GM18858 (cell line): Measurements from ENCODE around the gene PPP2R1B.
"Not testable (repeated sequence)": the region's sequence is repeated elsewhere in the genome, so short reads cannot be mapped to it uniquely, and the experiment has no call there.

Experiments used
- ATAC-seq: cut with Tn5 transposase; IDR thresholded peaks from one replicate; pipeline ENCODE4 v1.9.1; 2021; ENCODE audit not compliant: unreplicated experiment

Gene PPP2R1B

DNA sequence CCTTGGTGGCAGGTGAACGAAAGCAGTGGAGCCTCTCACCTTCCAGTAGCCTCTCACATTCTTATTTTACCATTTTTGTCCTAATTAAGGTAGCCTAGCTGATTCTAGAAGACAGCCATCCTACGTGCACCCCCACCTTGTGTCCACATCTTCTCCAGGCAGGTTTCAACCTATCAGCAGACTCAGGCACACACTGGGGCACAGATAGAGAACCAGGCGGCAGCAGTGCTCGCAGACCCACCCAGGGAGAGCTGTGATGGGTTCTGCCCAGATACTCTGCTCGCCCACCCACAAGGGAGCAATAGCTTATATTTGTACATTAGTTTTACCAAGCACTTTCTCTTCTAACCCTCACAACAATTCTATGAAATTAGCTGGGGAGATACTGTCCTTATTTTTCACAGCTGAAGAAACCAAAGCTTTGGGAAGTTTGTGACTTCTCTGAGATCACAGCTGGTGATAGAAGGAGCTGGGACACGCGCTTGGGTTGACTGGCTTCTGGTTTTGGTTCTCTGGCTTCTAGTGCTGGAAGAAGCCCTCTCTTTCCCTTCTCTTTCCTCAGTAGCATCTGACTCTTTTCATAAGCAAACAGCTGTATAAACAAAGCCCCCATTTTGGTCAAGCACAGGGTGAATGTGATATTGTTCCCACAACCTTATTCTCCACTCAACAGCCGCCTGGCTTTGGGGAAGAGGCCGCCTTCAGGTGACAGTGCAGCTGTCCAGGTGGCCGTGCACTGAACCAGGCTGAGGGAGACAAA, 36.9 kb downstream of the PPP2R1B start:
- no peak for ATAC-seq

DNA sequence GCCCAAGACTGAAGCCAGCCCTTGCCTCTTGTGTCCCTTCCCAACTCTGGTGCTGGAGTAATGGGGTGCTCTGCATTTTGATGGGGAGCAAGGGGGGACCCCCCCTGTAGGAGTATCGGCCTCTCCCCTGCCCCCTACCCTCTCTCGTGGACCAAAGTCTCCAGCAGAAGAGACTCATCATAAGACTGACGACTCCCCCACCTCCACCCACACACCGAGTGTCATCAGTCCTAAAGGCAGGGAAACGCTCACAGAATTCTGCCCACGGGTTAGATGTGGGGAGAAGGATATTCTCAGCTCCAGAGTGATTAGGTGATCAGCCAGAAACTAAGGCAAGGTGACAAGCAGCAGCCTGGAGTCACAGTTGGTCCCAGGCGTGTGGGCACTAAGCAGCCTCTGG, 38.8 kb downstream of the PPP2R1B start:
- ATAC-seq, result no peak

DNA sequence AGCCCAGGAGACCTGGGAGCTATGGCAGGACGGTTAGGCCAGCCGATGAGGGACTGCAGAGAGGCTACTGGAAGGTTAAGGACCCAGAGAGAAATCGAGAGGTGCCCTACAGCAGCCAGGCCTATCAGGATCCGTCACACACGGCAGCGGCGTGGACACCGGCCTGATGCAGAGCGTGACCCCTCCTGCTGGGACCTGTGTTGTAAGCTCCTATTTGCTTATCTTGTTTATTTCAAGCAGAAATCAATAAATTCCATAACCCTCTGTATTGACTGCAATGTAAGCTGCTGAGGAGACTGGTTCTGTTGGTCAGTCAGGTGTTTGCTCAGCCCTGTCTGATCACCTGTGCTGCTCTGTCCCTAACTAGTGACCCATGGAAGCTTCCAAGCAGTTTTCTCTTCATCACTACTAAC, 39.9 kb downstream of the PPP2R1B start:
- ATAC-seq, result no peak

DNA sequence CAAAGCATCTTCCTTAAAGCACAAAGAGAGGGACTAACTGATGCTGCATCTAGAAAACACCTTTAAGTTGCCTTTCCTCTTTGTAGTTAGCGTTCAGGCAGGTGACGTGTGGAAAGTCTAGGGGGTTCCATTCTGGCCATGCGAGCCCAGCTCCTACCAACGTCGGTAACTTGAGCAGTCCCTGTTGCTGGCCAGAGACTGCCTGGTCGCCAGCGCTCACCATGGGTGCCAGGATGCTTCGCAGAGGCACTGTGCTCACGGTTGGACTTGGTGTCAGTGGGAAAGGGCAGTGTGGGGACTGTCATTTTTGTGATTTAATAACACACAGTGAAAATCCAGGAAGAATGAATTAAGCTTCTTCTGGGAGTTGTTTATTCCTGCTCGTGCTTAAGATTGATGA, 40.6 kb downstream of the PPP2R1B start:
- ATAC-seq, result no peak

DNA sequence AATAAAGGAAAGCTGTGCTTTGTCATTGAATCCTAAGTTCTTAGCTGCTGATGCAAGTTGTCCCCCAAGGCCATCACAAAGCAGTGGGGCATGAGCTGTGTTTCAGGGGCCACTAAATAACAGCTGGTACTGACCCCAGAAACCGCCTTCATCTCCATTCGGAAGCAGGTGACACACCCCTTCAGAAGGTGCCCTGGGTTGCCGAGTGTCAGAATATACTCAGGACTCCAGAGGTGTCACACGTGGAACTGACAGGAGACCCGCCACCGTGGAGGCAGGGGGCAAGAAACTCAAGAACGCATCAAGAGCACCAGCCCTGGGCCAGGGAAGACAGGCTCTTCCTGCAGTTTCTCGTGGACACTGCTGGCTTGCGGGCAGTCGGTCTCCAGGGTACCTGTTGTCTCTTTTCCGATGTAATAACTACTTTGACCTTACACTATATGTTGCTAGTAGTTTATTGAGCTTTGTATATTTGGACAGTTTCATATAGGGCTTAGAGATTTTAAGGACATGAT, 41.5 kb downstream of the PPP2R1B start:
- ATAC-seq, result no peak

DNA sequence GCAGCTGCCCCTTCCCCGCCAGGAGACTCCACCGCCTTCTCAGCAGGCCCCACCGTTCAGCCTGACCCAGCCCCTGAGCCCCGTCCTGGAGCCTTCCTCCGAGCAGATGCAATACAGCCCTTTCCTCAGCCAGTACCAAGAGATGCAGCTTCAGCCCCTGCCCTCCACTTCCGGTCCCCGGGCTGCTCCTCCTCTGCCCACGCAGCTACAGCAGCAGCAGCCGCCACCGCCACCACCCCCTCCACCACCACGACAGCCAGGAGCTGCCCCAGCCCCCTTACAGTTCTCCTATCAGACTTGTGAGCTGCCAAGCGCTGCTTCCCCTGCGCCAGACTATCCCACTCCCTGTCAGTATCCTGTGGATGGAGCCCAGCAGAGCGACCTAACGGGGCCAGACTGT, 42.6 kb downstream of the PPP2R1B start:
- ATAC-seq, result no peak

DNA sequence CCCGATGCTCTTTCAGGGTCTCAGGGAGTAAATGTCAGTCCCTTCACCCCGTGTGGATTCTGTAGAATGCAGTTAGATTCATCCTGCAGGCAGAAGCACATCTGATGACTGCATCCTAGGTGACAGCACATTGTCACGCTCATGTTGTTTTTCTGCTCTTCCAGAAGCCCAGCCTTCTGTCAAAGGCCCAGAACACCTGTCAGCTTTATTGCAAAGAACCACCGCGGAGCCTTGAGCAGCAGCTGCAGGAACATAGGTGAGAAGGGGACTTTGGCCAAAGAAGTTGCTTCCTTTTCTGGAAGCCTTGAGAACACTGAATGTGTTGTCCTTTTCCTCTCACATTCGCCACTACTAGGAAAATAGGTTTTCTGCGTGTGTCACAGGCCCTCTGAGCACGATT, 43.7 kb downstream of the PPP2R1B start:
- no peak for ATAC-seq

DNA sequence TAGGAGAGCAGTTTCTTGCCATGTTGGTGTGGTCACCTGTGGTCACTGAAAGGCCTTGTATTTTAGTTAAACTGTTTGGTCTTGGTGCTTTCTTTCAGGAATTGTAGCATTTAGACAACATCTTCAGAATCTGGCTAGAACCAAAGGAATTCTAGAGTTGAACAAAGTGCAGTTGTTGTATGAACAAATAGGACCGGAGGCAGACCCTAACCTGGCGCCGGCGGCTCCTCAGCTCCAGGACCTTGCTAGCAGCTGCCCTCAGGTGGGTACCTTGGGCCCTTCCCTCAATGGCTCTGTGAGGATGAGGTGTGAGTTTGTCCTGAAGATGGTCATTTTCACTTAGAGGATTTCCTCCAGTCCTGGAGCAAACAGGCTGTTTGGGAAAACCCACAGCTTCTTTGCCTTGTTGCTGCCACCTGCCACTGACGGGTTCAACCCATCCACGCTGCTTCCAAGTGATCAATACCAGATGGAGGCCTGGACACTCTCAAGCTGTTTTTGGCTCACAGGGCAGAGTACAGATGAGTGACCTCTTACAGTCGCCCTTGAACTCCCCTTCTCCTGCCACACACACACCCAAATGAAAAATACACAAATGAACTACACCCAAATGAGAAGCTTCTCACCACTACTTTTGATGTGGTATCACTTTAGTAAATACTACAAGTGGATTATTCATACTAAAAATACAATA, 45.2 kb downstream of the PPP2R1B start:
- ATAC-seq, result no peak

DNA sequence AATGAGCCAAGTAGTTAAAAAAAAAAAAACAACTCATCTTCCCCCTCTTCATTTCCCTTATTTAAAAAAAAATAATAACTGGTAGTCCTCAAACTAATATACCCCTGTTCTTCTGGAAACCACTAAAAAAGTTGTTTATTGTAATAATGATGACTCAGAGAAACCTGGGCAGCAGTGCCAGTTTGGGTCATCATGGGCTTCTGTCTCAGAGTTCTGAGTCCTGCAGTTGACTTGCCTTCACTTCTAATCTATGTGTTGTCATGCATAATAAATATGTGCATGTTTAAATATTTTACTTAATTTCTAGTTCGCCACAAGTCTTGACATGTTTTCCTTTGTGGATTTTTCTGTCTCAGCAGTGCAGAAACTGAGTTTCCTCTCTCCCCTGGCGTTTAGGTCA, 46.8 kb downstream of the PPP2R1B start:
- no peak for ATAC-seq

DNA sequence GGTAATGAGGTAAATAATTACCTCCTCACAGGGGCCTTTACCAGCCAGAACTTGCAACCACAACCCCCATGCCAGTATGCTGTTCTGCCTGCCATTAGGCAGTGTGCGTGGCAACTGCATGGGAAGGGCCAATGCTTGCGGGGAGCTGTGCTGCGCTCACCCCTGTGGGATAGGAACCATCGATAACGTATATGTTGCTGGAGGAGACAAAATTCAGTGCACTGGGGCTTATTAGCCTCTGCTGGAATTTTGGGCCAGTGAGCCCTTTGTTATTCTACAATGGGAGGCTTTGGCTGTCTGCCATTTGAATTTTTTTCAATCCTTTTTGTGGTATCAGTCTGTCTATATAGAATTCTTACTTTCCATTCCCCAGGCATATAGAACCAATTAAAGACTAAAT, 47.3 kb downstream of the PPP2R1B start:
- ATAC-seq, result no peak

DNA sequence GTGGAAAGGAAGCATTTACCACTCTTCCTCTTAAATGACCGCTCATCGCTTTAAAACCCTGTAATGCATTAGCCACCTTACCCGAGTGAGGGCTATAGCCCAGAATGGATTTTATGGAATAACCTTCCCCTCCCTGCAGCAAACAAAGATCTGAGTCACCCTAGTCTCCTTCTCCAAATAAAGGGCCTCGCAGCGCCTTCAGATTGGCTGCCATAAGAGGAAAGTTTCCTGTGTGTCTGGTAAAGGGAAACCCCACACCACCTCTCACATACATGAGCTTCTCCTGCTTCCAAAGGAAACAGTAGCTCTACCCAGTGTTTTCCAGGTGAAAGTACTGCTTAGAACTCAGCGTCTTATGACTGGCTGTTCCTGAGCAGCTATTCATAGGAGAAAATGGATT, 47.8 kb downstream of the PPP2R1B start:
- no peak for ATAC-seq

DNA sequence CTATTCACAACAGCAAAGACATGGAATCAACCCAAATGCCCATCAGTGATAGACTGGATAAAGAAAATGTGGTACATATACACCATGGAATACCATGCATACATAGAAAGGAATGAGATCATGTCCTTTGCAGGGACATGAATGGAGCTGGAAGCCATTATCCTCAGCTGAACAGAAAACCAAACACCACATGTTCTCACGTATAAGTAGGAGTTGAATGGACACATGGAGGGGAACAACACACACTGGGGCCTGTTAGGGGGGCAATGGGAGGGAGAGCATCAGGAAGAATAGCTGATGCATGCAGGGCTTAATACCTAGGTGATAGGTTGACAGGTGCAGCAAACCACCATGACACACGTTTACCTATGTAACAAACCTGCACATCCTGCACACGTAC, 48.5 kb downstream of the PPP2R1B start:
- not testable (repeated sequence) for ATAC-seq

DNA sequence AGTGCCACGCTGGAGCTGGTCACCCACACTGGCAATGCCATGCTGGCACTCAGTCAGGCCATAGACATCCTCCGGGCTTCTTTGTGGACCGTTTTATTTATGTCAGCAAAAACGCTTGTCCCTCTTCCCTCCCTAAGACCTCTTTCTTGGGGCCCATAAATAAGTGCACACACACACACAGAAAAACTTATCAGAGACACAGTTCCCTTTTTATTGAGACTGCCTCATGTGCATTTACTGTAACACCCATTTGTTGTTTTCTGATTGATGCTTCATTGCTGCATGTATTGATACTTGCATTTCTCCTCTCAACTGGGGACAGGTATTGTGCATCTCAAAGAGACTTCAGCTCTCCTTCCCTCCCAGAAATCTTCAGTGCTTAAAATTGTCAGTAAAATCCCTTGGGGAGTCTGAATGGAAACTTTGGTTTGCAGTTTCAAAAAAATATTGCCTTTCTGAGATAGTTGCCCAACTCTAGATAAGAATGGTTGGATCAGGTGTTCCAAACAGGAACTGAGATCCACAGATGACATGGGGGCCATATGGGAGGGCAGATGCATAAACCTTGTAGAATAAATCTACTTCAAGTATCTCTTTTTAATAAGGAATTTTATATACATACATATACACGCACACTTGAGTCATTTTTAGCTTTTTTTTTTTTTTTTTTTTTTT, 50.9 kb downstream of the PPP2R1B start:
- no peak for ATAC-seq

DNA sequence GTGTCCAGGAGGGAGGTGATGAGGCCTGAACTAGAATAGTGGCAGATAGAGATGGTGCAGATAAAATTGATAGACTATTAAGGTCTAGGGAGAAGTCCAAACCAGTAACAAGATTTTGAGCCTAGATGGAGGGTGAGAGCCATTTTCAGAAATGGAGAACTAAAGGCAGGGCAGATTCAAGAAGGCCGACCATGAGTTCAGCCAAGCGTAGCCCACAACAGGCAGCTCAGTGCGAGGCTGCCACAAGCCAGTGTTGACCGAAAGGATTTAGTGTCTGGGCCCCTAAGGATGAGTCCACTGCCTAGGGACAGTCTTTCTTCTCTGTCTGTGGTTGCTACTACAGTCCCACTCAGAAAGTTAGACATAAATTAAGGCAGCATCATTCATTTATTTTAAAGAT, 51.7 kb downstream of the PPP2R1B start:
- ATAC-seq, result no peak

DNA sequence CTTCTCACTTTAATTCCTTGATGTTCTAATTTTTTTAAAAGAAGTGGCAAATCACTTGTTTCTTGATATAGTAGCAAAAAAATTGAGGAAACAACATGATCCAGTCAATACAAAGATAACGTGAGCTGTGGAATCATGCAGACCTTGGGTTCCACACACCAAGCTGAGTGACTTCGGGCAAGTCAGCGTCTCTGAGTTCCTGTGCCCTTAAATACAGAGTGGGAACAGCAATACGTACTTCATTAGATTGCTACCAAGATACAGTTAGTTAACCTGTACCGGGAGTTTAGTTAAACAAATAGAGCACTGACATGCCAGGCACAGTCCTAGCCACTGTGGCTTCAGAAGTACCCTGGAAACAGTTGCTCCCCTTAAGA, 58.5 kb downstream of the PPP2R1B start:
- ATAC-seq, result no peak

DNA sequence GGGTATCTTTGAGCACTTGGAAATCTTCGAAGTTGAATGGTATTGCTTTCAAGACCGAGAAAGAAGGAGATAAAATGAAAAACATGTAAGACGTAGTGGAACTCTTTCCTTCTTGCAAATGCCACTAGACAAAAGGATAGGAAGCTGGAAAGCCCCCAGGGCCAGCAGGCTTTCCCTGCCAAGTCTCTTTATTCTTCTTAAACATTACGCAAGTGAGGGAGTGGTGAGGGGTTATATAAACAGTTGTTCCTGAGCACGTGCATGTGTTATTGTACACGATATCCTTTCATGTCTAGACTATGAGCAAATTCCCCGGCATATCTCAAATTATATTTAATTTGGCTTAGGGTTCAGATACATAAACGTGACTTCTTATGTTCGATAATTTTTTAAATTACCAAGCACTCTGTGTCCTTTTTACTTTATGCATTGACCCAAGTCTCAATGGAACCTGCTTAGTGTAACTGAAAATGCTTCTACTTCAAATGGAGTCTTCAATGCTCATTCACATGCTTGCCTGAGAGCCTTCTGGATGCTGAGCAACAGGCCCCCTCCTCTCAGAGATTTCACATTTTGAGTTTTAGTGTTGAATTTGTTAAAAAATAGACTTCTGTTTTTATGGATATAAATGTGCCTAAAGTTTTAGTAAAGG, 59.0 kb downstream of the PPP2R1B start:
- ATAC-seq, result no peak

DNA sequence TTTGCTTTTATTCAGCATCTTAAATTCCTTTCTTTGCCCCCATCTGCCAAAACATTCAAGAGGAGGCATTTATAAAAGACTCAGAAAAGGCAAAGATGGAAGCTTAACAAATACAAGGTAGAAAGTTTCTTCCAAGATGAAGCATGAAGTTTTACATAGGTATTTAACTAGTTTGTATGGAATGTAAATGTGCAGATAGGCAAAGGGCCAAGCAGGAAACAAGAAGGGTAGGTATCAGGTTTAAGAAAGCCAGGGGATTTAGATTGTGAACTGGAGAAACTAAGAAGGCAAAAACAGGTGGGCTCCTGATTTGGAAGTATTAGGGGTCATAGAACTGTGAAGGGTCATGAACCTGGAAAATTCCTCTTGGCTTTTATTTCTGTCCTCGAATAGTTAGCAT, 62.6 kb downstream of the PPP2R1B start:
- ATAC-seq, result no peak

DNA sequence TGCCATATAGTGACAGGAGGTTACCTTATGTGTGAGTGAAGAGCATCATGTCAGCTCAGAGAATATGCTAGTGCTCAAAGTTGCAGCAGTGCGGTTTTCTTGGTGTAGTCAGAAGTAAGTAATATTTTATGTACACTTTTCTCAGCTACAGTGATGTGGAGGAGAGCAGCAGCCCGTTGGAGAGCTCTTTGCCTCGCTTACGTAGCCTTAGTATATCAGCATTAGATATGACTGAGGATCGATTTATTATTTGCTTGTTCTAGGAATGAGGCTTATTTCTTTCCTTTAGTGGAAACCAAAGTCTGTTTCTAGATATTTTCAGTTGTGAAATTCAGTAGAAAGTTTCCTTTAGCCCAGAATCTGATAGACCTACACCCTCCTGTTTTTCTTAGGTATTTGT, 63.6 kb downstream of the PPP2R1B start:
- ATAC-seq, result no peak

DNA sequence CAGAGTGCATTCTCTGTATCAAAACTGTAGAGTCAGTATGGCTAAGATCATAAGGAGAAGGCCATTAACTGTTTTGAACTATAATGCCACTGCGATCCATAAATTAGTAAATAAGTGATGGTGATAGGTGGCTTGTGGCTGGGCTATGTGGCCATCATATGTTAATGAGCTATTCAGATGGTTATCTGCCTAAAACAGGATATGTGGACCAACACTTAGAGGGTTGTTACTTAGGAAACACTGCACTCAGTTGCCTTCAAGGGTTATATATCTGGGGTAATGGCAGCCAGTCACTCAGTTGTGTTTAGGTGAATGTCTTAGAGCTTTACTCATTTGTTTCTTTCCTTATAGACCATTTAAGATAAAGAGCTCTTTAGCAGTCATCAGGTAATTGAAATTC, 66.0 kb downstream of the PPP2R1B start:
- ATAC-seq, result no peak

DNA sequence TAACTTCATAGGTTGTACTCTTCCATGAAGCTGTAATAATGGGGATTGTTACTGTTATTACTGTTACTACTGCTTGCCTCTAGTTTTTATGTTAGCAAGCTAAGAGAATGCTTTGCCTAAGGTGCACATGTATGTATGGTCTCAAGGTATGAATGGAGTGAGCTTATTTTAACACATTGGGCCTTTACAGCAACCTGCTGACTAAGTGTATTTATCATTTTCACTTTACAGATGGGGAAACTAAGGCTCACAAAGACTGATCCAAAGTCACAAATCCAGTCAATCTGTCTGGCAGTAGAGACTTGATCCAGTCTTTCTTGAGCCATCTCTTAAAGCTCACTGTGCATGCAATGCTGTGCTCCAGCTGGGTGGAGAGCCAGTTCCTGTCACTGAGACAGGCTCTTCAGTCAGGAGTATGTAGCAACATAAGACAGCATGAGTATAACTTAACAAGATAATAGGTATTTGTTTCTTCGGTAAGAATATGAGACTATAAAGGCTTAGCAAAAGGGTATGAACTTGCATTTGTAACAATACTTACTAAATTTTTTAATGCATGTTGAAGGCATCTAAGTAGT, 66.5 kb downstream of the PPP2R1B start:
- ATAC-seq, result no peak

DNA sequence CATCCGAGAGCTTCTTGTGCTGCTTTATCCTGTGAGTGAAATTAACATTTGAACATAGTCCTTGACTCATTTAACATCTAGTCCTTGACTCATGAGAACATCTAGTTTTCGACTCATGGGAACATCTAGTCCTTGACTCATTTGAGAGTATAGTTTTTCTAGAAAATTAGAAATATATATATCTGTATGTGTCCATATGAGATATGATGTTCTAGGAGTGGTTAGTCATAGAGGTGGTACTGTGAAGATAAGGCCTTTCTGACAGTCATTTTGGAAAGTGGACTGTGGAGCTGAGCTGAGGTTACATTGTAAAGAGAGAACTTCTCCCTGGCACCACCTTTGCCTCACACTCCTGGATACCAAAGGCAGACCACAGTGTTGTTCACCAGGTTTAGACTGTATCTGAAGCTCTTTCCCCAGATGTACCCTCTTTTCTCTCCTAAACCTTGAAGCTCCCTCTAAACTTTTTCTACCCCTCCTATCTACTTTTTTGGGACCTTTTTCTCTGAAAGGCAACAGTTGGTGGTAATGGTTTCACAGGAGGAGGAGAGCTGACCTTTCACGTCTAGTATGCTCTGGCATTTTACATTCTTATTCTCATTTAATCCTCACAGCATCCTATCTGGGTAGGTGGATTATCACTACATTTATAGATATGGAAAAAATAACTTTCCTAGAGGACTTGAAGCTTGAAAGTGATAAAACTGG, 67.2 kb downstream of the PPP2R1B start:
- ATAC-seq, result no peak
